Heart right ventricle (tissue), 16 donors: ENCODE measurements around the gene IL9R. TPM values are rescaled to one million over a fixed set of nuclear protein-coding genes. Genes with fewer than 3 reads are reported as not detected.
"Not testable (repeated sequence)": the region's sequence is repeated elsewhere in the genome, so short reads cannot be mapped to it uniquely, and the experiment has no call there.

Source experiments
- ATAC-seq, 8 donors: fragments of 200-7000 bp; cut with Tn5 transposase; one replicate each; pipeline ENCODE4 v1.9.1; 2020; ENCODE audit warnings: mild to moderate bottlenecking in 8 of 8, moderate library complexity in 8 of 8, moderate number of reproducible peaks in 1 of 8
- DNase-seq, 2 donors: peaks; one replicate each; pipeline ENCODE4 v3.0.0-alpha.2; 2020
- H3K27ac ChIP-seq, 10 donors: fragments of 200-600 bp; sonication (generic) in 2 of 10; one replicate each; pipeline versions ENCODE4 v1.5.0 to v1.8.0; 2020 to 2022; ENCODE audit warnings: mild to moderate bottlenecking in 3 of 10
- H3K27me3 ChIP-seq, 7 donors: fragments of 200-600 bp; one replicate each; pipeline ENCODE4 v1.8.0; 2021 to 2022; ENCODE audit warnings: mild to moderate bottlenecking in 2 of 7
- H3K36me3 ChIP-seq, 9 donors: fragments of 200-600 bp; sonication (generic) in 1 of 9; one replicate each; pipeline versions ENCODE4 v1.5.0 to v1.8.0; 2020 to 2022; ENCODE audit warnings: mild to moderate bottlenecking in 2 of 9
- H3K4me1 ChIP-seq, 9 donors: fragments of 200-600 bp; sonication (generic) in 1 of 9; one replicate each; pipeline versions ENCODE4 v1.5.0 to v1.8.0; 2020 to 2022; ENCODE audit warnings: mild to moderate bottlenecking in 4 of 9
- H3K4me3 ChIP-seq, 10 donors: fragments of 200-600 bp; sonication (generic) in 2 of 10; one replicate each; pipeline versions ENCODE4 v1.5.0 to v1.8.0; 2020 to 2022; ENCODE audit warnings: mild to moderate bottlenecking in 7 of 10, moderate library complexity in 2 of 10
- H3K9me3 ChIP-seq, 11 donors: fragments of 200-600 bp in 10 of 11; sonication (generic) in 2 of 11; one replicate each; pipeline versions ENCODE4 v1.5.0 to v1.8.0; 2013 to 2022; ENCODE audit warnings: mild to moderate bottlenecking in 2 of 11, control low read depth in 1 of 11, moderate library complexity in 1 of 11
- CTCF ChIP-seq, 9 donors: fragments of 200-600 bp; sonication (generic) in 2 of 9; IDR thresholded peaks; one replicate each; pipeline versions ENCODE4 v1.5.0 to v1.8.0; 2021 to 2022; ENCODE audit warnings: antibody characterized with exemption in 9 of 9, mild to moderate bottlenecking in 5 of 9, moderate library complexity in 1 of 9
- WGBS, 2 donors: extraction: QIAGEN DNeasy Blood & Tissue Kit; methylation state at CpG; one replicate each; pipeline ENCODE4 v1.1.7; 2013; ENCODE audit warnings: inconsistent platforms in 1 of 2; 5-methylcytosine and 5-hydroxymethylcytosine counted together
- intact Hi-C, 10 donors: fragments of 100-400 bp; cut with DNase I; formaldehyde crosslinking; loops; one replicate each; pipeline versions ENCODE4 v1.11.1 to v1.14.2; 2022
- polyA plus RNA-seq, 2 donors: library from polyadenylated mRNA; stranded (reverse); fragments of 200-250 nt; gene quantifications; one replicate each; pipeline ENCODE4 v1.2.3, GENCODE V29; 2013
- total RNA-seq, 10 donors: library from RNA; stranded (reverse); fragmentation: NEBNext Ultra II Directional in 3 of 10; extraction: Animal tissue kit (Norgen Biotek cat#: 25700) in 3 of 10; gene quantifications; one replicate each; pipeline versions ENCODE4 v1.2.1 to v1.2.4, GENCODE V29; 2021 to 2023
- donor health status: Arrhythmogenic right ventricular cardiomyopathy.
- donor health status: ischemic (EF 13 %, LVEDD 7.1; RV severe dilation, severe dysfunction).
- donor health status: healthy with polysubstance abuse.
- donor health status: DM: no; HTN: yes; CAD: no.
- donor health status: DM: no; HTN: no; CAD: no.
- donor health status: ischemic (EF 25% LVEDD 6.9; RV normal size, moderate dysfunction).
- donor health status: ischemic (EF 25% LVEDD 5.7; RV mildly dilated, moderate dysfunction).
- donor health status: healthy.
- donor health status: DM: yes; HTN: yes; CAD: no.
- donor health status: Ischemic cardiomyopathy.
- donor health status: ischemic (EF 35%, LVEDD 5.7; RV mildly dilated, moderate dysfunction).
- donor health status: nonischemic (EF 11% LVEDD 7.7; RV severe dilation, severe dysfunction).
- donor health status: DM: yes; HTN: yes; CAD: no.
- donor health status: PGD.
- donor health status: ischemic (EF 29% LVEDD 5.4; RV normal size, mild dysfunction).
- donor health status: nonischemic (EF 23%, LVEDD 6.1; RV moderate dilation, normal function).

The IL9R gene
- total and polyA plus RNA-seq, 12 donors = 0.15 to 0.32 TPM; not detected in 10

GRCh38 chrX:156008915-156009314 is 11.4 kb downstream of the IL9R start:
- no peak for TF ChIP-seq CTCF (IDR thresholded peaks at IDR 0.05)
- WGBS, 2 donors = 67 to 91% methylated on average over 1 of the region's 1 CpG
- H3K36me3 ChIP-seq = no peaks in the 10 kb centered on the region
- no peaks in the 10 kb centered on the region for H3K27me3 ChIP-seq
- peaks cover 0 to 3% (median 0%) of the 10 kb centered on the region in 9 donors for H3K4me1 ChIP-seq
- H3K9me3 ChIP-seq = no peaks in the 10 kb centered on the region
- no peak overlapping the region for H3K4me3 ChIP-seq
- ATAC-seq (no peak), DNase-seq (no peak)
- intact Hi-C loops = no loop called here
- H3K27ac ChIP-seq = no peak overlapping the region

- 76 to 83% methylated on average over 3 to 7 of the region's 9 CpGs for WGBS, 2 donors
- H3K9me3 ChIP-seq, H3K4me3 ChIP-seq, H3K27me3 ChIP-seq, ATAC-seq, H3K36me3 ChIP-seq, intact Hi-C loops, DNase-seq, H3K27ac ChIP-seq, H3K4me1 ChIP-seq: not testable (repeated sequence)
Measured at GRCh38 chrX:156009691-156010090, 12.2 kb downstream of the IL9R start.

GRCh38 chrX:156013286-156013953 is 15.9 kb downstream of the IL9R start:
- DNase-seq, H3K4me3 ChIP-seq, ATAC-seq, H3K9me3 ChIP-seq, intact Hi-C loops, H3K4me1 ChIP-seq, H3K27me3 ChIP-seq, H3K27ac ChIP-seq, H3K36me3 ChIP-seq: not testable (repeated sequence)
- 27% methylated on average over 1 of the region's 5 CpGs; no CpG with 5 or more reads in 1 of the 2 donors for WGBS, 2 donors

- 85 to 94% methylated on average over 3 to 5 of the region's 5 CpGs for WGBS, 2 donors
- H3K9me3 ChIP-seq, H3K27me3 ChIP-seq, H3K36me3 ChIP-seq, ATAC-seq, H3K4me1 ChIP-seq, DNase-seq, H3K27ac ChIP-seq, H3K4me3 ChIP-seq, intact Hi-C loops: not testable (repeated sequence)
Measured at GRCh38 chrX:156019846-156020245, 22.4 kb downstream of the IL9R start.

- H3K27me3 ChIP-seq, H3K4me1 ChIP-seq, H3K27ac ChIP-seq, DNase-seq, ATAC-seq, H3K9me3 ChIP-seq, H3K36me3 ChIP-seq, intact Hi-C loops, H3K4me3 ChIP-seq: not testable (repeated sequence)
- 75 to 78% methylated on average over 8 of the region's 9 CpGs for WGBS, 2 donors
Measured at GRCh38 chrX:156023002-156023401, 25.5 kb downstream of the IL9R start.

- intact Hi-C loops, H3K27me3 ChIP-seq, H3K27ac ChIP-seq, H3K36me3 ChIP-seq, H3K4me3 ChIP-seq, ATAC-seq, DNase-seq, H3K9me3 ChIP-seq, H3K4me1 ChIP-seq: not testable (repeated sequence)
- 81 to 83% methylated on average over 12 to 13 of the region's 17 CpGs for WGBS, 2 donors
Measured at GRCh38 chrX:156024949-156025492, 27.5 kb downstream of the IL9R start.

- ATAC-seq, H3K27ac ChIP-seq, H3K4me1 ChIP-seq, intact Hi-C loops, H3K4me3 ChIP-seq, H3K27me3 ChIP-seq, DNase-seq, H3K9me3 ChIP-seq, H3K36me3 ChIP-seq: not testable (repeated sequence)
- no CpG with 5 or more reads among the region's 73 CpGs for WGBS, 2 donors
Measured at GRCh38 chrX:156028653-156029237, 31.2 kb downstream of the IL9R start.

- H3K27me3 ChIP-seq, intact Hi-C loops, H3K9me3 ChIP-seq, H3K27ac ChIP-seq, H3K4me1 ChIP-seq, H3K4me3 ChIP-seq, H3K36me3 ChIP-seq, DNase-seq: not testable (repeated sequence)
- ATAC-seq = peak in 1 of 8 donors; percentile 38
- WGBS, 2 donors = 63 to 87% methylated on average over 11 to 31 of the region's 46 CpGs
Measured at GRCh38 chrX:156029296-156029695, 31.8 kb downstream of the IL9R start.

- H3K9me3 ChIP-seq, intact Hi-C loops, H3K27ac ChIP-seq, H3K4me3 ChIP-seq, DNase-seq, H3K4me1 ChIP-seq, H3K27me3 ChIP-seq, H3K36me3 ChIP-seq: not testable (repeated sequence)
- 80% methylated on average over 4 of the region's 9 CpGs; no CpG with 5 or more reads in 1 of the 2 donors for WGBS, 2 donors
- peak in 3 of 8 donors; percentile 27 to 90 (median 53) for ATAC-seq
Measured at GRCh38 chrX:156029707-156030442, 32.4 kb downstream of the IL9R start.

- H3K4me3 ChIP-seq, H3K36me3 ChIP-seq, intact Hi-C loops, H3K27me3 ChIP-seq, H3K4me1 ChIP-seq, H3K9me3 ChIP-seq, H3K27ac ChIP-seq: not testable (repeated sequence)
- peak in 1 of 8 donors; percentile 80 for ATAC-seq
- DNase-seq = peak in 1 of 2 donors; percentile 24
Measured at GRCh38 chrX:156030474-156030873, 33.0 kb downstream of the IL9R start.
